ENCODE data around the gene SPOP.
A peak's percentile ranks its signal among the peaks of the same experiment; 100 is the strongest.

Gene SPOP

GRCh38 chr17:49603238-49603637 is 74.7 kb downstream of the SPOP start:
- Histone ChIP-seq H3K27ac (ENCODE audit: extremely low read depth, low read depth, low read length) (no peak overlapping the region), H3K4me1 (ENCODE audit: control insufficient read depth, insufficient read depth, low read length) (no peaks in the 10 kb centered on the region), H3K36me3 (ENCODE audit: control insufficient read depth in 2 of 2, insufficient read depth in 1 of 2, low read length in 2 of 2) (peaks cover 30 to 89% of the 10 kb centered on the region in 2 experiments), H3K4me3 (ENCODE audit: low read depth, low read length) (no peak overlapping the region), H3K9me3 (ENCODE audit: control insufficient read depth, insufficient read depth, low read depth, low read length) (no peaks in the 10 kb centered on the region)
- CTCF ChIA-PET: interaction anchor here (0.8 to 1.5 kb wide), 6 partner anchors 11 to 37 kb away, joined by 3 to 8 read pairs (median 3); no protein-coding TSS in a partner anchor
- no peak for TF ChIP-seq REST (tag by site-specific recombination; IDR thresholded peaks at IDR 0.05)
- TF ChIP-seq MYNN (tag by site-specific recombination; IDR thresholded peaks at IDR 0.05; ENCODE audit: borderline replicate concordance): 0 out of 2 replicates have a peak, but pooled peaks have one; percentile 28
- peak; percentile 56; the same call in 1 of the 2 replicates for TF ChIP-seq PRDM6 (tag by site-specific recombination; IDR thresholded peaks at IDR 0.05)
- POLR2A ChIA-PET: no interaction called here

GRCh38 chr17:49602783-49603182 is 75.1 kb downstream of the SPOP start:
- H3K27ac ChIP-seq (ENCODE audit: extremely low read depth, low read depth, low read length): no peak overlapping the region
- POLR2A ChIA-PET: no interaction called here
- H3K4me3 ChIP-seq (ENCODE audit: low read depth, low read length): no peak overlapping the region
- TF ChIP-seq ZNF169 (tag by site-specific recombination; IDR thresholded peaks at IDR 0.05) (no peak), ZBTB44 (tag by site-specific recombination; IDR thresholded peaks at IDR 0.05) (no peak)
- no peaks in the 10 kb centered on the region for H3K4me1 ChIP-seq (ENCODE audit: control insufficient read depth, insufficient read depth, low read length)
- peaks cover 27 to 90% of the 10 kb centered on the region in 2 experiments for H3K36me3 ChIP-seq (ENCODE audit: control insufficient read depth in 2 of 2, insufficient read depth in 1 of 2, low read length in 2 of 2)
- CTCF ChIA-PET: interaction anchor here (1.0 to 1.5 kb wide), 4 partner anchors 11 to 37 kb away, joined by 3 to 8 read pairs (median 3); no protein-coding TSS in a partner anchor
- no peaks in the 10 kb centered on the region for H3K9me3 ChIP-seq (ENCODE audit: control insufficient read depth, insufficient read depth, low read depth, low read length)

GRCh38 chr17:49600949-49601348 is 76.9 kb downstream of the SPOP start:
- Histone ChIP-seq H3K4me1 (ENCODE audit: control insufficient read depth, insufficient read depth, low read length) (no peaks in the 10 kb centered on the region), H3K4me3 (ENCODE audit: low read depth, low read length) (no peak overlapping the region), H3K27ac (ENCODE audit: extremely low read depth, low read depth, low read length) (no peak overlapping the region; the same call in 1 of the 2 replicates), H3K36me3 (ENCODE audit: control insufficient read depth in 2 of 2, insufficient read depth in 1 of 2, low read length in 2 of 2) (peaks cover 23 to 91% of the 10 kb centered on the region in 2 experiments), H3K9me3 (ENCODE audit: control insufficient read depth, insufficient read depth, low read depth, low read length) (no peaks in the 10 kb centered on the region)
- POLR2A ChIA-PET: interaction anchor here (0.6 kb wide), 1 partner anchor 76 kb away, joined by 8 read pairs; no protein-coding TSS in a partner anchor
- TF ChIP-seq ZNF670 (tag by site-specific recombination; IDR thresholded peaks at IDR 0.05; ENCODE audit: low read depth): no peak
- CTCF ChIA-PET: interaction anchor here (0.5 to 1.3 kb wide), 7 partner anchors 12 to 293 kb away, joined by 3 to 6 read pairs (median 3); partner anchors contain the start of gene NXPH3

- CTCF ChIA-PET: interaction anchor here (0.6 kb wide), 1 partner anchor 700 kb away, joined by 3 read pairs; no protein-coding TSS in a partner anchor
- POLR2A ChIA-PET: interaction anchor here (0.5 kb wide), 1 partner anchor 45 kb away, joined by 4 read pairs; no protein-coding TSS in a partner anchor
- Histone ChIP-seq H3K4me1 (ENCODE audit: control insufficient read depth, insufficient read depth, low read length) (no peaks in the 10 kb centered on the region), H3K36me3 (ENCODE audit: control insufficient read depth in 2 of 2, insufficient read depth in 1 of 2, low read length in 2 of 2) (peaks cover 19 to 82% of the 10 kb centered on the region in 2 experiments), H3K9me3 (ENCODE audit: control insufficient read depth, insufficient read depth, low read depth, low read length) (no peaks in the 10 kb centered on the region), H3K27ac (ENCODE audit: extremely low read depth, low read depth, low read length) (no peak overlapping the region), H3K4me3 (ENCODE audit: low read depth, low read length) (no peak overlapping the region)
- TF ChIP-seq ZNF341 (tag by site-specific recombination; IDR thresholded peaks at IDR 0.05; ENCODE audit: low read depth) (no peak), ZNF580 (tag by site-specific recombination; IDR thresholded peaks at IDR 0.05) (no peak), FEZF1 (tag by site-specific recombination; IDR thresholded peaks at IDR 0.05) (no peak), ATF2 (tag by site-specific recombination; IDR thresholded peaks at IDR 0.05; ENCODE audit: low read depth) (no peak), ZNF19 (tag by site-specific recombination; IDR thresholded peaks at IDR 0.05; ENCODE audit: low read depth) (no peak), ZNF26 (tag by site-specific recombination; IDR thresholded peaks at IDR 0.05) (no peak)
Observed at GRCh38 chr17:49598918-49599317, 79.0 kb downstream of the SPOP start.
